Fibroblast of the aortic adventitia (primary cell): ENCODE measurements around the gene HORMAD1. TPM values are rescaled to one million over a fixed set of nuclear protein-coding genes. Genes with fewer than 3 reads are reported as not detected.
"Not testable (repeated sequence)": the region's sequence is repeated elsewhere in the genome, so short reads cannot be mapped to it uniquely, and the experiment has no call there.

Source experiments
- DNase-seq: peaks from one replicate; pipeline ENCODE4 v3.0.0-alpha.2; 2010; ENCODE audit warnings: low read depth
- H3K4me3 ChIP-seq: 2 replicates; pipeline ENCODE4 v1.5.1; 2011; ENCODE audit warnings: low read depth, mild to moderate bottlenecking, control low read depth, low read length, moderate library complexity
- small RNA-seq: library from RNA; depleted of rRNA; stranded (forward); fragments of <200 nt; gene quantifications from one replicate; pipeline ENCODE3, GENCODE V24; 2012
- total RNA-seq: library from RNA; depleted of rRNA; stranded (reverse); fragments of >200 nt; gene quantifications from 2 replicates; pipeline ENCODE4 v1.2.3, GENCODE V29; 2012; ENCODE audit warnings: low replicate concordance
- TF ChIP-seq, protein P1 (sequence below): IDR thresholded peaks from 2 replicates; pipeline ENCODE4 v1.5.1; 2011; ENCODE audit warnings: mild to moderate bottlenecking, low read length, control low read depth, inconsistent platforms; ENCODE audit not compliant: insufficient read depth

HORMAD1 gene
- total RNA-seq, 1 donor, result not detected

DNA sequence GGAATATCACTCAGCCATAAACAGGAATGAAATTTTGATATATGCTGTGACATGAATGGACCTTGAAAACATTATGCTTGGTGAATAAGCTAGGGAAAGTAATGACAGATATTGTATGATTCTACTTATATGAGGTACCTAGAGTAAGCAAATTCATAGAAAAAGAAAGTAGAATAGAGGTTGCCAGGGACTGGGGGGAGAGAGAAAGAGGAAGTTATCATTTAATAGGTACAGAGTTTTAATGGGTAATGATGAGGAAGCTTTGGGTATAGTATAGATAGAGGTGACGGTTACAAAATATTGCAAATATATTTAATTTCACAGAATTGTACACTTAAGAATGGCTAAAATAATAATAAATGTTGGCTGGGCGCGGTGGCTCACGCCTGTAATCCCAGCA, 60.1 kb downstream of the HORMAD1 start:
- TF ChIP-seq, protein P1, sequence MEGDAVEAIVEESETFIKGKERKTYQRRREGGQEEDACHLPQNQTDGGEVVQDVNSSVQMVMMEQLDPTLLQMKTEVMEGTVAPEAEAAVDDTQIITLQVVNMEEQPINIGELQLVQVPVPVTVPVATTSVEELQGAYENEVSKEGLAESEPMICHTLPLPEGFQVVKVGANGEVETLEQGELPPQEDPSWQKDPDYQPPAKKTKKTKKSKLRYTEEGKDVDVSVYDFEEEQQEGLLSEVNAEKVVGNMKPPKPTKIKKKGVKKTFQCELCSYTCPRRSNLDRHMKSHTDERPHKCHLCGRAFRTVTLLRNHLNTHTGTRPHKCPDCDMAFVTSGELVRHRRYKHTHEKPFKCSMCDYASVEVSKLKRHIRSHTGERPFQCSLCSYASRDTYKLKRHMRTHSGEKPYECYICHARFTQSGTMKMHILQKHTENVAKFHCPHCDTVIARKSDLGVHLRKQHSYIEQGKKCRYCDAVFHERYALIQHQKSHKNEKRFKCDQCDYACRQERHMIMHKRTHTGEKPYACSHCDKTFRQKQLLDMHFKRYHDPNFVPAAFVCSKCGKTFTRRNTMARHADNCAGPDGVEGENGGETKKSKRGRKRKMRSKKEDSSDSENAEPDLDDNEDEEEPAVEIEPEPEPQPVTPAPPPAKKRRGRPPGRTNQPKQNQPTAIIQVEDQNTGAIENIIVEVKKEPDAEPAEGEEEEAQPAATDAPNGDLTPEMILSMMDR, result no peak
- DNase-seq, result no peak

DNA sequence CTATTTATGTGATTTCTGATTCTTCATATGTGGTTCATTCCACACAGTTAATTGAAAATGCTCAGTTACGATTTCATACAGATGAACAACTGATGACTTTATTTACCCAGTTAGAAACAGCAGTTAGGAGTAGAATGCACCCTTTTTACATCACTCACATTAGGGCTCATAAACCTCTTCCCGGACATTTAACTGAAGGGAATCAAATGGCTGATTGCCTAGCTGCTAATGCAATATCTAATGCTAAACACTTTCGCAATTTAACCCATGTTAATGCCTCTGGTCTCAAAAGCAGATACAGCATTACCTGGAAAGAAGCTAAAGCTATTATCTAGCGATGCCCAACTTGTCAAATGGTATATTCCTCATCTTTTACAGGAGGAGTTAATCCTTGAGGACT, 63.6 kb downstream of the HORMAD1 start:
- H3K4me3 ChIP-seq, DNase-seq: not testable (repeated sequence)

More for the DNA sequence above, 60.1 kb downstream of the HORMAD1 start:
- H3K4me3 ChIP-seq, result no peak overlapping the region

DNA sequence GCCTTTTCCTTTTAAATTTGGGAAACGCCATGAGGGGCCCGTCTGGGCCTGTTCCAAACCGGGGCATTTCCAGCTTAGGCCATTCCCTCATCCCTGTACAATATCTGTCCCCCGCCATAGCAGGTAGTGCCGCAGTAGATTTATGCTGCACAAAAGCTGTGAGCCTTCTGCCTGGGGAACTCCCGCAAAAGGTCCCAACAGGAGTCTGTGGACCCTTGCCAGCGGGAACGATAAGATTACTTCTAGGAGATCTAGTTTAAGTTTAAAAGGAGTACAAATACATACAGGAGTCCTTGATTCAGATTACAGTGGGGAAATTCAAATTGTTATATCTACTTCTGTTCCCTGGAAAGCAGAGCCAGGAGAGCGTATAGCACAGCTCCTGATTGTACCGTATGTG, 66.1 kb downstream of the HORMAD1 start:
- not testable (repeated sequence) for H3K4me3 ChIP-seq, DNase-seq

DNA sequence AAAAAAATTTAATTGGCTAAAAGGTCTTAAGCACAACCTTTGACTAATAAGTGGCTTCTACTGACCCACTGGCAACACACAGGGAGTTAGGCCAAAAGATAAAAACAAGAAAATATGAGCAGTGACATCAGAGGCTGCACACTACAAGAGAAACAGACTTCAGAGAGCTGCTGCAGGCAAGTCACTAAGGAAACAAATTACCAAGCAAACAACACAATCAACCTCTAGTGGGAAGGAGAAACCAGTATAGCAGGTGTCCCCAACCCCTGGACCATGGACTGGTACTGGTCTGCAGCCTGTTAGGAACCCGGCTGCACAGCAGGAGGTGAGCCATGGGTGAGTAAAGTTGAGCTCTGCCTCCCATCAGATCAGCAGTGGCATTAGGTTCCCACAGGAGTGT, 70.5 kb downstream of the HORMAD1 start:
- DNase-seq, result peak; percentile 37
- TF ChIP-seq, protein P1, result no peak
- H3K4me3 ChIP-seq, result no peak overlapping the region

DNA sequence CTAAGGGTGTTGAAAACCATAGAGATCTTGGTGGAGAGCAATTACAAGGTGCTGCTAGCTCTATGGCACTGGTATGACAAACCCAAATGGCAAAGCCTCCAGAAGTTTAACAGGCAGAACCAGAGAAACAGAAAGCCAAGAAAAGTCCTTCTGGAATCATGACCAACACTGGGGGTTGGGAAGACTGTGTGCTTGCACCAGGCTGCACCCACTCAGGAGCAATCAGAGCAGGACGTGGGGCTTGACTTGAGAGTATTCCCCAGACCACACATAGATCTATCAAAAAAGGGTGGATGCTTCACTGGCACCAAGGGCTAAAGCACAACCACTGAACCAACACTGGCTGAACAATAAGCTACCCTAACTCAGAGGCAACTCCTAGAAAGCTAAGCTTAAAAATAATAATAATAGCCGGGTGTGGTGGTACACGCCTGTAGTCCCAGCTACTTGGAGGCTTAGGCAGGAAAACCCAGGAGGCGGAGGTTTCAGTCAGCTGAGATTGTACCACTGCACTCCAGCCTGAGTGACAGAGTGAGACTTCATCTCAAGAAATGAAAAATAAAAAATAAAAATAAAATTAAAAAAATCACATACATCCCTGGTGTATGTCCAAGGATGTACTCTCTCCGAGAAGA, 71.1 kb downstream of the HORMAD1 start:
- H3K4me3 ChIP-seq, result no peak overlapping the region
- TF ChIP-seq, protein P1, result no peak
- no peak for DNase-seq

Small RNAs within 50 kb of the gene (small RNA-seq; reads per million reads assigned to genes)
- gene RNU6-1042P, result not detected

Other genes with a start within 250 kb of the HORMAD1 start
- 9.8 and 15.9 TPM in 2 replicates for gene TARS2, start 233.5 kb downstream of the HORMAD1 start, total RNA-seq
- gene ECM1, start 212.8 kb downstream of the HORMAD1 start, total RNA-seq, result 8.0 and 45.2 TPM in 2 replicates
- not detected in 2 replicates for gene FALEC, start 205.1 kb downstream of the HORMAD1 start, total RNA-seq
- gene ADAMTSL4, start 171.5 kb downstream of the HORMAD1 start, total RNA-seq, result 11.9 and 13.0 TPM in 2 replicates
- gene MCL1, start 141.3 kb downstream of the HORMAD1 start, total RNA-seq, result 130 and 212 TPM in 2 replicates
- 82.1 and 156 TPM in 2 replicates for gene ENSA, start 91.3 kb downstream of the HORMAD1 start, total RNA-seq
- 12.8 and 30.1 TPM in 2 replicates for gene GOLPH3L, start 23.7 kb downstream of the HORMAD1 start, total RNA-seq
- gene CTSS, start 44.9 kb upstream of the HORMAD1 start, total RNA-seq, result 2.3 and 31.6 TPM in 2 replicates
- gene CTSK, start 87.4 kb upstream of the HORMAD1 start, total RNA-seq, result 547 and 1,513 TPM in 2 replicates
- 50.7 and 161 TPM in 2 replicates for gene ARNT, start 155.7 kb upstream of the HORMAD1 start, total RNA-seq
- gene CTXND2, start 166.2 kb upstream of the HORMAD1 start, total RNA-seq, result not detected in 2 replicates
- 30.7 and 43.0 TPM in 2 replicates for gene SETDB1, start 205.5 kb upstream of the HORMAD1 start, total RNA-seq